AG09319 (cell line): ENCODE measurements around the gene GTSF1L.
A peak's percentile ranks its signal among the peaks of the same experiment; 100 is the strongest.

Source experiments
- DNase-seq: peaks from one replicate; pipeline ENCODE4 v3.0.0-alpha.2; 2010; ENCODE audit warnings: low read depth; ENCODE audit errors: extremely low read depth
- TF ChIP-seq, protein P1 (sequence below): IDR thresholded peaks from 2 replicates; pipeline ENCODE4 v1.5.1; 2011; ENCODE audit warnings: low read depth, mild to moderate bottlenecking, inconsistent platforms, low read length, moderate library complexity

Gene GTSF1L

DNA sequence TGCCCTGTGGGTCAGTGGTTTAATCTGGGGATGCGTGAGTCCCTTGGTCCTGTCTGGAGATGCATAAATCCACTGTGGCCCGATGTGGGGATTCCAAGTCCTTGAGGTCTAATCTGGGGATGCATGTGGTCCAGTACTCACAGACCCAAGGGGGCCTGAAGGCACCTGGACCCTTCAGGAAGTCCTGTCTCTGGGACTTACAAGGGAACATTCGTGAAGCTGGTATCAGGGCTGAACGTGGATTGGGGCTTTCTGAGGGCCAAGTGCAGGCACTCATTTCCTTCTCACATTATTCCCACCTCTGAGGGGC, 25.2 kb upstream of the GTSF1L start:
- TF ChIP-seq, protein P1, sequence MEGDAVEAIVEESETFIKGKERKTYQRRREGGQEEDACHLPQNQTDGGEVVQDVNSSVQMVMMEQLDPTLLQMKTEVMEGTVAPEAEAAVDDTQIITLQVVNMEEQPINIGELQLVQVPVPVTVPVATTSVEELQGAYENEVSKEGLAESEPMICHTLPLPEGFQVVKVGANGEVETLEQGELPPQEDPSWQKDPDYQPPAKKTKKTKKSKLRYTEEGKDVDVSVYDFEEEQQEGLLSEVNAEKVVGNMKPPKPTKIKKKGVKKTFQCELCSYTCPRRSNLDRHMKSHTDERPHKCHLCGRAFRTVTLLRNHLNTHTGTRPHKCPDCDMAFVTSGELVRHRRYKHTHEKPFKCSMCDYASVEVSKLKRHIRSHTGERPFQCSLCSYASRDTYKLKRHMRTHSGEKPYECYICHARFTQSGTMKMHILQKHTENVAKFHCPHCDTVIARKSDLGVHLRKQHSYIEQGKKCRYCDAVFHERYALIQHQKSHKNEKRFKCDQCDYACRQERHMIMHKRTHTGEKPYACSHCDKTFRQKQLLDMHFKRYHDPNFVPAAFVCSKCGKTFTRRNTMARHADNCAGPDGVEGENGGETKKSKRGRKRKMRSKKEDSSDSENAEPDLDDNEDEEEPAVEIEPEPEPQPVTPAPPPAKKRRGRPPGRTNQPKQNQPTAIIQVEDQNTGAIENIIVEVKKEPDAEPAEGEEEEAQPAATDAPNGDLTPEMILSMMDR = no peak
- no peak for DNase-seq

DNA sequence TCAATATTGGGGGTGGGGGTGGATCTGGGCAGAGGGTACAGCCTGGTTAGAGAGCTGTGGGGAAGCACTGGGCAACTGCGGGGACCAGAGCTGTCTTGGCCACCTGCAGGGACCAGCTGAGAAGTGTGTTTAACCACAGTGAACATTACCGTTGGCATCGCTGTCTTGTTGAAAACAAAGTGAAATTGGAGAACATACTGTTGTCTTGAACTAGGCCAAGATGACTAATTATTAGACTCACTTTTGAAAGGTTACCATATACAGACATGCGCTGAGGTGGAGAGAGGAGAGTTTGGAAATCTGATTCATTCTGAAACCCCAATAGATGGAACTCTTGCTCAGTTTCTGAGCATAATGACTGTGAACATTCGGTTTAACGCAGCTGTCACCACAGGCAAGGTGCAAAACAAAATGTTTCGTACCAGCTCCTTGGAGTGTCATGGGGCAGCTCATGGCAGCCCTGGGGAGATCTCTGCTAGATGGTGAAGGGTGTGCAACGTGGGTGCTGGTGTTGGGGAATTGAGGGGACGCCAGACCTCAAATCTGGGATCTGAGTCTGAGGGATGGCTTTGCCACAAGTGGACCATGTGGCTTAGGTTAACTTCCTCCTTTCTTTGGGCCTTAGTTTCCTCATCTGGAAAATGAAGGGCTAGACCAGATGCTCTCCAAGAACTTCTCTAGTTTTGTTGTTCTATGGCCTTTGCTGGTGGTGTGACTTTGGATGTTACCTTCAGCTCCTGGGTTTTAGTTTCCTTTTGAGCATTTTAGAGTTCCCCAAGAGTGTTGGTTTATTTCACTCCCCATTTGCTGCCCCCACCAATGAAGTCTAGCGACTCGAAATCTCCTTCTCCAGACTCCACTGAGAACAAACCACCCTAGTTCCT, 24.6 kb upstream of the GTSF1L start:
- DNase-seq = peak; percentile 66
- TF ChIP-seq, protein P1 = peak; percentile 6; the same call in 1 of the 2 replicates

DNA sequence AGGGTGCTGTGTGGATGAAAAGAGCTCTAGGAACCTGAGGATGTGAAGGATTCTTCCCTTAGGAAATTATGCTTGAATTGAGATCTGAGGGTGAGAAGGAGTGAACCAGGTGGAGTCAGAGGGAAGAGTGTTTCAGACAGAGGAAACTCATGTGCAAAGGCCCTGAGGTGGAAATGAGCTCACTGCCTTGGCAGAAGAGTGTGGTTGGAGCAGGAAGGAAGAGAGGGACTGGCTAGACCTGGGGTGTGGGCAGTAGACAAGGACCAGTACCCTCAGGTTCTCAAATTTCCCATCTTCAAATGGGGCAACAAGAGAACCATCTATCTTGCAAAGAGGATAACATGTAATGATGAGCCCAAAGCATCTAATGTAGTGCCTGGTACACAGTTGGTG, 24.0 kb upstream of the GTSF1L start:
- no peak for DNase-seq
- TF ChIP-seq, protein P1 = no peak

DNA sequence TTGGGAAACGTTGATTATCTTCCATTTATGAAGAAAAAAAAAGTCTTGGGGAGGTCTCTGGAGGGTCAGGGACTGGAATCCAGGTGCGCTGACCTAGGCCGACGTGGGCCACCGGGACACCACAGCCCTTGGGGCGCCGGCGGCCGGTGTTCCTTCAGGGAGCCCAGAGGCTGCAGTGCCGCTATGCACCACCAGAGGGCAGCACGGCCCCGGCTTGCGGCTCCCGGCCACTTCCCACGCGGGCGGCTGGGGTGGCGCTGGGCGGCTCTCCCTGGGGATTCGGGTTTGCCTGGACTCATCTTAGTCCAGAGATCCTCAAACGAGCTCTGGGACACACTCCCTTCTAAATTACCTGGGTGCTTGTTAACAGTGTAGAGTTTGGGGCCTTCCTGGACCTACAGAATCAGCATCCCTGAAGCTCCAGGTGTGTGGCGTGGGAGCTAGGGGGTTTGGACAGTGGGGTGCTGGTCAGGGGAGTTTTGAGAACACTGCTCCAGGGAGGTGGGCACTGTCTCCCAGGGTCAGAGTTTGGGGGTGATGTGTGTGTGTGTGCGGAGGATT, 23.0 kb upstream of the GTSF1L start:
- no peak for DNase-seq
- TF ChIP-seq, protein P1 = peak; percentile 98

DNA sequence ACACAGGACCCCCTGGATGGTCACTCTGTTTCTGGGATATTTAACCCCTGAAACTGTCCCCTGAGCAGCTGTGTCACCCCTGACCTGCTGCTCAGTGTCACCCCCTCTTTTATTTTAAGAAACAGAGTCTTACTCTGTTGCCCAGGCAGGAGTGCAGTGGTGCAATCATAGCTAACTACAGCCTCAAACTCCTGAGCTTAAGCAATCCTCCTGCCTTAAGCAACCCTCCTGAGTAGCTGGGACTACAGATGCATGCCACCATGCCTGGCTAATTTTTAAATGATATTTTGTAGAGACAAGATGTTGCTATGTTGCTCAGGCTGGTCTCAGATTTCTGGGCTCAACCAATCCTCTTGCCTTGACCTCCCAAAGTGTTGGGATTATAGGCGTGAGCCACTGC, 21.5 kb upstream of the GTSF1L start:
- TF ChIP-seq, protein P1 = no peak
- DNase-seq = no peak

DNA sequence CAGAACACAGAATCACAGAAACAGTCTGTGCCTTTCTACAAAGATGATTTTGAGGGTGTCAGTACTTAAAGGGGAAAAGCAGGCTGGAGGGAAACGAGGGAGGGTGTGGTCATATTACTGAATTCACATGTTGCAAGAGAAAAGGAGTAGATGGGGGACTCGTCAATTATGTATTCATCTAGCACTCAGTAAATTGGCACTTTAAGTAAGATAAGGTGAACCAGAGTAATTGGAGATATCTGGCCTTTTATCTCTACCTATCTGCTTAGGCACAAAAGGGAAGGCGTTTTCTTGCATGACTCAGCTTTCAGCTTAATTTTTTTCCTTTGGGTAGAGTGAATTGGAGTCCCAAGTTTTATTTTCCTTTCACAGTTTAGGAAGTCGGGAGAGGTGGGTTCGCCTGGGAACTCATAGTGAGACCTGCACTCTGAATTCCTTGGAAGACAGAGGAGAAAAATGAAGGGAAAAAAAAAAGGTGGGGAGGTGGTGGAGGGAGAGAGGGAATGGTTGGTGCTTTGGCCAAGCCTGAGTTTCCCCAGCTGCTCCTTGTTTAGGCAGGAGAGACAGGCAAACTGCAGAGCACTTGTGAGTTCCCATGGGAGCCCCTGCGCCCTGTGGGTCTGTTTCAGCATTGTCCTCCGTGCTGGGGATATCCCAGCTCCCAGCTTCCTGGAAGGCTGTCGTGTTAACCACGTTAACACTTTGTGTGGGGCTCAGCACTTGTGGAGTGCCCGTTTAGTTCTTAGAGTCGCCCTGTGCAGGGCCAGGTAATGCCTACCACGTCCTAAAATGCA, 19.7 kb upstream of the GTSF1L start:
- TF ChIP-seq, protein P1 = no peak
- DNase-seq = no peak
